ENCODE measurements around the gene GNB4.

The GNB4 gene

DNA sequence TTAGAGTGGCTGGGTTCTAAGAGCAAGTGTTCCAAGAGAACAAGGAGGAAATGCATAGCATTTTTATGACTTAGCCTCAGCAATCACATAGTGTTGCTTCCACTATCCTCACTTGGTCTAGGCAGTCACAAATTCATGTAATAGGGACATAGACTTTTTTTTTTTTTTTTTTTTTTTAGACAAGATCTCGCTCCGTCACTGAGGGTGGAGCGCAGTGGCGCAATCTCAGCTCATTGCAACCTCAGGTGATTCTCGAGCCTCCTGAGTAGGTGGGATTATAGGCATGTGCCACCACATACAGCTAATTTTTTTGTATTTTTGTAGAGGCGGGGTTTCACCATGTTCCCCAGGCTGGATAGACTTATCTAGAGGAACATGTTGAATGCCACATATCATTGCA is 4.7 kb upstream of the GNB4 start:
- Histone ChIP-seq H3K36me3 (ENCODE audit: insufficient read depth) (no peaks in the 10 kb centered on the region; the same call in 1 of the 2 replicates), H3K4me1 (ENCODE audit: low read depth, poor library complexity, severe bottlenecking) (peaks cover 6% of the 10 kb centered on the region), H3K79me2 (ENCODE audit: insufficient read depth, low read depth) (no peaks in the 10 kb centered on the region), H3K27me3 (ENCODE audit: insufficient read depth, low read depth) (no peaks in the 10 kb centered on the region), H3K9ac (no peak overlapping the region), H2AFZ (ENCODE audit: low read depth) (no peak overlapping the region), H4K20me1 (ENCODE audit: insufficient read depth) (no peaks in the 10 kb centered on the region), H3K4me2 (no peak overlapping the region), H3K27ac (no peak overlapping the region), H3K4me3 (IDR thresholded peaks at IDR 0.05; ENCODE audit: insufficient read depth, low read depth, low read length) (no peak overlapping the region)
- no peak for TF ChIP-seq CTCF (conservative IDR thresholded peaks at IDR 0.05; ENCODE audit: low read depth, low read length)

GRCh38 chr3:179454887-179455286 is 3.6 kb upstream of the GNB4 start:
- H3K27ac ChIP-seq: no peak overlapping the region
- H2AFZ ChIP-seq (ENCODE audit: low read depth): no peak overlapping the region
- no peaks in the 10 kb centered on the region for H3K27me3 ChIP-seq (ENCODE audit: insufficient read depth, low read depth)
- TF ChIP-seq CTCF (conservative IDR thresholded peaks at IDR 0.05; ENCODE audit: low read depth, low read length): no peak
- H3K4me2 ChIP-seq: no peak overlapping the region
- H3K79me2 ChIP-seq (ENCODE audit: insufficient read depth, low read depth): no peaks in the 10 kb centered on the region
- H3K4me1 ChIP-seq (ENCODE audit: low read depth, poor library complexity, severe bottlenecking): peaks cover 11% of the 10 kb centered on the region
- no peak overlapping the region for H3K9ac ChIP-seq
- H3K4me3 ChIP-seq (IDR thresholded peaks at IDR 0.05; ENCODE audit: insufficient read depth, low read depth, low read length): no peak overlapping the region
- no peaks in the 10 kb centered on the region; the same call in 1 of the 2 replicates for H3K36me3 ChIP-seq (ENCODE audit: insufficient read depth)
- H4K20me1 ChIP-seq (ENCODE audit: insufficient read depth): no peaks in the 10 kb centered on the region

- H3K4me3 ChIP-seq (IDR thresholded peaks at IDR 0.05; ENCODE audit: insufficient read depth, low read depth, low read length): no peak overlapping the region
- H3K36me3 ChIP-seq (ENCODE audit: insufficient read depth): no peaks in the 10 kb centered on the region; the same call in 1 of the 2 replicates
- H2AFZ ChIP-seq (ENCODE audit: low read depth): no peak overlapping the region
- no peaks in the 10 kb centered on the region for H4K20me1 ChIP-seq (ENCODE audit: insufficient read depth)
- H3K9ac ChIP-seq: no peak overlapping the region
- TF ChIP-seq CTCF (conservative IDR thresholded peaks at IDR 0.05; ENCODE audit: low read depth, low read length): no peak
- H3K79me2 ChIP-seq (ENCODE audit: insufficient read depth, low read depth): no peaks in the 10 kb centered on the region
- H3K27ac ChIP-seq: no peak overlapping the region
- H3K4me1 ChIP-seq (ENCODE audit: low read depth, poor library complexity, severe bottlenecking): peaks cover 16% of the 10 kb centered on the region
- no peak overlapping the region for H3K4me2 ChIP-seq
- no peaks in the 10 kb centered on the region for H3K27me3 ChIP-seq (ENCODE audit: insufficient read depth, low read depth)
These were observed 2.7 kb upstream of the GNB4 start for GRCh38 chr3:179453967-179454366.

DNA sequence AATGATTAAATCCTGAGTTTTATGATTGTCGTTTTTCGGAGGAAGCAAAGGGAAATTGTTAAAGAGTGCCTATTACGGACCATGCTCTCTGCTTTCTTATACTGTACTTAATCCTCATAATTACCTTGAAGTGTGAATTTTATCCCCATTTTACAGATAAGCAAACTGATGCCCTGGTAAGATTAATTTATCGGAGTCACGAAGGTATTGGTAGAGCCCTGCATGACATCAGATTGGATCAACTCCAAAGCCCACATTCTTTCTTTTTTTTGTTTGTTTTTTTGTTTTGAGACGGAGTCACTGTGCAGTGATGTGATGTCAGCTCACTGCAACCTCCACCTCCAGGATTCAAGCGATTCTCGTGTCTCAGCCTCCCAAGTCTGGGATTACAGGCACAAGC is 1.6 kb upstream of the GNB4 start:
- H2AFZ ChIP-seq (ENCODE audit: low read depth): no peak overlapping the region
- no peak overlapping the region for H3K4me3 ChIP-seq (IDR thresholded peaks at IDR 0.05; ENCODE audit: insufficient read depth, low read depth, low read length)
- TF ChIP-seq CTCF (conservative IDR thresholded peaks at IDR 0.05; ENCODE audit: low read depth, low read length): no peak
- no peaks in the 10 kb centered on the region for H4K20me1 ChIP-seq (ENCODE audit: insufficient read depth)
- H3K4me1 ChIP-seq (ENCODE audit: low read depth, poor library complexity, severe bottlenecking): peaks cover 16% of the 10 kb centered on the region
- no peaks in the 10 kb centered on the region; the same call in 1 of the 2 replicates for H3K36me3 ChIP-seq (ENCODE audit: insufficient read depth)
- no peak overlapping the region for H3K27ac ChIP-seq
- no peak overlapping the region for H3K4me2 ChIP-seq
- H3K27me3 ChIP-seq (ENCODE audit: insufficient read depth, low read depth): no peaks in the 10 kb centered on the region
- H3K79me2 ChIP-seq (ENCODE audit: insufficient read depth, low read depth): no peaks in the 10 kb centered on the region
- H3K9ac ChIP-seq: no peak overlapping the region

All from KMS-11 (cell line).